Left colon (tissue), 2 donors: ENCODE results near the gene TFF3. TPM values are rescaled to one million over a fixed set of nuclear protein-coding genes. Genes with fewer than 3 reads are reported as not detected.

Experiments
- ATAC-seq: fragments of 200-7000 bp; cut with Tn5 transposase; one replicate; pipeline ENCODE4 v1.9.1; 2020; ENCODE audit warnings: mild to moderate bottlenecking, moderate library complexity
- DNase-seq, 2 donors: peaks; one replicate each; pipeline ENCODE4 v3.0.0-alpha.2; 2020
- intact Hi-C, 2 donors: fragments of 100-400 bp; cut with DNase I in 1 of 2; cut with micrococcal nuclease in 1 of 2; formaldehyde crosslinking; loops; one replicate each; pipeline versions ENCODE4 v1.11.2 to v1.14.0; 2022; cut with DNase I, micrococcal nuclease
- total RNA-seq, 2 donors: library from RNA; stranded (reverse); fragmentation: NEBNext Ultra II Directional; extraction: Animal tissue kit (Norgen Biotek cat#: 25700); gene quantifications; one replicate each; pipeline ENCODE4 v1.2.1, GENCODE V29; 2021
- donor health status: DM: no; HTN: no; CAD: no.
- donor health status: DM: yes; HTN: yes; CAD: no.

The TFF3 gene
- total RNA-seq, 2 donors from 2014 or later: 3,156 to 4,796 TPM

DNA sequence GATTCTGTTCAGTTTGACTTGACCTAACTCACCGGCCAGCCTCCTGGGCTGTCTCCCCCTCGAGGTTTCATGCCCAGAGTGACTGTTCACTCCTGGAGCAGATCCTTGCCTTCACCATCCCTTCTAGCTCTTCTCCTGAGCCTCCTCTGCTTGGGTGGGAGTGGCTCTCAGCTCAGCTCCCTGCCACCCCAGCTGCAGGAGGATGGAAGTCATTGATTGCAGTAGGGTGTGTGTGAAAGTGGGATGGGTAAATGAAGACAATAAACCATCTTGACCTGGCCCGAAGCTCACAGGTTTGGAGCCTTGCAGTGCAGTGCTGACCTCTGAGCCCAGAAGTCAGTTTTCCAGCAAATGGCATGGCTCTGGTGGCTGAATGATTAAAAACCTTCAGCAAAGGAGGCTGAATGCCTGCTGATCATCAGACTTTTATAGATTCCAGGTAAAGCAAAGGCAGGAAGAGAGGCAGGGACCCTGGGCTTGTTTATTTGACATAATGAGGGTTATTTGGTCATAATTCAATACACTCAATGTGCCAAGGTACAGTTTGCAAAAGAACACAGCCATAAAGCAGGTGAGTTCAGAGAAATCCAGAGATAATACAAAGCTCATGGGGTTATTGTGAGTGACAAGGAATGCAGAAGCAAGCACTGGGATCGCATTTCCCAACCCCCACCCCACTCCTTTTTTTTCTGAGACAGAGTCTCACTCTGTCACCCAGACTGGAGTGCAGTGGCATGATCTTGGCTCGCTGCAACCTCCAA, 17.5 kb upstream of the TFF3 start:
- ATAC-seq (peak; percentile 79), DNase-seq (peak; percentile 45 to 63)
- intact Hi-C loops: no loop called here

DNA sequence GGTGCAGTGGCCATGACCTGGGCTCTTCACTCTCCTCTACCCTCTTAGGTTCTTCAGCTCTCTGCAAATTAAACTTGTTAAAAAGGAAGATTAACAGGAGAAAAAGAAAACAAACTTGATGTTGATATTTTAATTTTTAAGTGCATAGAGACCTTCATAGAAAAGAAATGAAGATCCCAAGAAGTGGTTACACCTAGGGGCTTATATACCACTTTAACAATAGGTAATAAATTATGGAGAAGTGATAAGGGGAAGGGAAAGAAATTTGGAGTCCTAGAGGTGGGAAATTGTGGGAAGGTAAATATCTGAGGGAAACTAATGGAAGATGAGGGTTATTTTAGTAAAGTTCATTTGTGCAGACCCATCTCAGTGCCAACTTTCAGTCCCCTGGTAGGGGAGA, 16.5 kb upstream of the TFF3 start:
- intact Hi-C loops: no loop called here
- ATAC-seq (no peak), DNase-seq (no peak)

DNA sequence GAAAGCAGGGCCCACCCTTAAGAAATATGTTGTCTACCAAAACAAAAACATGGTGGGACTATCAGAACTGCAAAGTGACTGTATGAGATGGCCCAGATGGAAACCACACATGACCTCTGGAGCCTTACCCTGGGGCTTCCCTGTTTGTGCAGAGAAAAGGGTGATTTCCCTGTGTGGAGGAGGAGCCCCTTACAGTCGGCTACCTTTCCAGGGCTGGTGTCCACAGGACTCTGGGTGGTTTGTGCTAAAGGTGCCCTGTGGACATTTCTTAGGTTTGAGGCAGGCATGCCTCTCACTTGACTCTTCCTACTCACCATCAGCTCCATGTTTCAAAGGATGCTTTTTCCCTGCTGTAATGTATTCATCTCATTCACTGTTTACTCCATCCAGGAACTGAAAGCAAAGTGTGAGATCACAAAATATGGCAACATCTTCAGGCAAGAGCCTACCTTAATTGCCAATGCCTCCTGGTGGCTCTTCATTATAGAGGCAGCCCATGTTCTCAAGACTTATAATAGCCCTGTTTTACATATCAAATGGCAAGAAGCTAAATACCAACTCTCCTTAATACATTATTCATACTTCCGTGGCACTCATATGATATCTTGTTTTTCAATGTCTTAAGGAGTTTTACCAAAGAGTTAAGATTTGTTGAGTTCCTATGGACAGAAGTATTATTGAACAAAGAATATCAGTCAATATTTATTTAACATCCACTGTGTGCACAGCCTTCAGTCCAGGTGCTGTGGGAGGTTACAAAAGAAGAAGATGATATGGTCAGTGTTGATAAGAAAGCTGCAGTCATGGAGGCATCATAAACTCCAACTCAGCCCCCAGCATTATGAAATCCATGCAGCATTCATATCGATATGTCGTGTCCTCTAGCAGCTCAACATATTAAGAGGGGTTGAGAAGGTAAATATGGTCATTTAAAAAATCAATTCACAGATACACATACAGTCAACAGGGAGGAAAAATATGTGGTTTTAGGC, 15.5 kb upstream of the TFF3 start:
- intact Hi-C loops: no loop called here
- ATAC-seq (peak; percentile 31), DNase-seq (peak in 1 of 2 donors; percentile 19)

DNA sequence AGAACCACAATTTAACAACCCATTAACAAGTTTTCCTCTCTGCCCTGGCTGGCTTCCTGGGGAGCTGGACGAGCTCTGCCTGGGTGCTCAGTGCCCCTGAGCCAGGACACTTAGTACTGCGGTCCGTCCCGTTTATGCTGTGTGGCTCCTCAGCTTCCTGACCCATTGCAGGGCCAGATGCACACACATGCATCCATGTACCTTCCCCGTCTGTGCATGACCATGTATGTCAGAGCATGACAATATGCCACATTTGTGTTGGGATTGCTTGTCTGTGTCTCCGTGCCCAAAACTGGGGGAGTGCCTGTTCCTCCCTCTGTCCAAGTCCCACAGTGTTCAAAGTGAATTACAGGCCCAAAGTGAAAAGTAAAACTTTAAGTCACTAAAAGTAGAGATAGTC, 9.7 kb upstream of the TFF3 start:
- ATAC-seq (no peak), DNase-seq (no peak)
- intact Hi-C loops: no loop called here

DNA sequence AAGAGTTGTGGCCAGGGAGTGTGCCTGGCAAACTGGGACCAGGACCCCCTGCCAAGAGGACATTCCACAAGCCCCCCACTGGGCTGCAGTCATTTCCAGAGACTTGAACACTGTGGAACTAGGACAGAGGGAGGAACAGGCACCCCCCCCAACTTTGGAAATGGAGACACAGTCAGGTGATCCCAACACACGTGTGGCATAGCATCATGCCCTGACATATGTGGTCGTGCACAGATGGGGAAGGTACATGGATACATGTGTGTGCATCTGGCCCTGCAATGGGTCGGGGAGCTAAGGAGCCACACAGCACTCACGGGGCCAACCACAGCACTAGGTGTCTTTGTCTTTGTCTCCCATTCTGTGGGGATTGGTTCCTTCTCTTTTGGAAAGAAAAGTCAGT, 6.6 kb upstream of the TFF3 start:
- intact Hi-C loops: no loop called here
- DNase-seq (no peak), ATAC-seq (no peak)

DNA sequence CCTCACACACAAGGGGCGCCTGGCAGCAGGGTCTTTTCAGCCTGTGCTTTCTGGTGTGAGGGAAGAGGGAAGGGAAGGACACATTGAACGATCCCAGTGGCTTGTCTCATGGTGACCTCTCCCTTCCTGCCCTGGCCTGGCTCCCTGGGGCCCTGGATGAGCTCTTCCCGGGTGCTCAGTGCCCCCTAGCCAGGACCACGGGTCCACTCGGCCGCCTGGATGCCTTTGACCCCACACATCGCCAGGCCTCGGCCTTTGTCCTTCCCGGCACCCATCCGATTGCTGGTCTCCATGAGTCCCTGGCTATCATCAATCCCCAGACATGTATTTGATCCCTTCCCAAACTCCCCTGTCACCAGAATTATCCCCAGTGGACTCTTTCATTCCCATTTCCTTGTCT, 6.0 kb upstream of the TFF3 start:
- intact Hi-C loops: no loop called here
- DNase-seq: no peak
- ATAC-seq: no peak

DNA sequence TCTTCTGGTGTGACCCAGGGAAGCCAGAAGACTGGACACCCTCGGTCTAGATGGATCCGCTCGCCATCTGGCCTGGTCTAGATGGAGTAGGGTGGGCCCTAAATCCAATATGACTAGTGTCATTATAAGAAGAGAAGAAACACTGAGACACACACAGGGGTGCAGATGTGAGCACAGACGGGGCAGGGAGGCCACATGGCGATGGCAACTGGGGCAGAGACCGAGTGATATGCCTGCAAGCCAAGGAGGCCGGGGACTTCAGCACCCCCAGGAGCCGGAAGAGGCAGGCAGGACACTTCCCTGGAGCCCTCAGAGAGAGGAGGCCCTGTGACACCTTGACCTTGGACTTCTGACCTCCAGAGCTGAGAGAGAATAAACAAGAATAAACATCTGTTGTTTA, 5.6 kb upstream of the TFF3 start:
- intact Hi-C loops: no loop called here
- DNase-seq (peak in 1 of 2 donors; percentile 25), ATAC-seq (no peak)

DNA sequence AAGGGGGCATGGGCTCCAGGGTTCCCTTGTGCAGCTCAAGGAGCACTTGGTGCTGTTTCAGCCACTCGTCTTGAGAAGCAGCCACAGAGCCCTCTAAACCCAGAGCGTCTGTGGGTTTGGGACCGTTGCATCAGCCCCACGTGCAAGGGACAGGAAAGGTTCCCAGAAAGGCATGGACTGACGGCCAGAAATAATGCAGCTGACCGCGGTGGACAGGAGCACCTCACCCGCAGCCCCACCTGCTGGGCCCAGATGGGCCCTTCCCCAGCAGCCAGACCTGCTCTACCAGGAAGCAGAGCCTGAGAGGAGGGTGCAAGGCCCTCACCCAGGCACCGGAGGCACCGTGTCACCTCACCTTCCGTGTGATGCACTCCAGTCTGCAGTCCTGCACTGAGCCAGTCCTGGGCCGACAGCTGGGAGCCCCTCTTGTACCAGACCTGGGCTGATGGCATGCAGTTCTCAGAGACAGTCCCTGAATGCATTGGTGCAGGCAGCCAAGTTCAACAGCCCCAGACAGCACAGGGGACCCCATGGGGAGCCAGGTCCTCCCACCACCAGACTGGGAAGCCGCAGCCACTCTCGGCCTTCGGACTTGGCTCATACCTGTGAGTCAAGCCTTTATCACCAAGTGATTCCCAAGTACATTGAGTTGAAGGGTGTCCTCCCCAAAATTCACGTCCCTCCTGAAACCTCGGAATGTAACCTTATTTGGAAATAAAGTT, 4.8 kb upstream of the TFF3 start:
- ATAC-seq (peak; percentile 32), DNase-seq (peak; percentile 62 to 65)
- intact Hi-C loops: no loop called here

DNA sequence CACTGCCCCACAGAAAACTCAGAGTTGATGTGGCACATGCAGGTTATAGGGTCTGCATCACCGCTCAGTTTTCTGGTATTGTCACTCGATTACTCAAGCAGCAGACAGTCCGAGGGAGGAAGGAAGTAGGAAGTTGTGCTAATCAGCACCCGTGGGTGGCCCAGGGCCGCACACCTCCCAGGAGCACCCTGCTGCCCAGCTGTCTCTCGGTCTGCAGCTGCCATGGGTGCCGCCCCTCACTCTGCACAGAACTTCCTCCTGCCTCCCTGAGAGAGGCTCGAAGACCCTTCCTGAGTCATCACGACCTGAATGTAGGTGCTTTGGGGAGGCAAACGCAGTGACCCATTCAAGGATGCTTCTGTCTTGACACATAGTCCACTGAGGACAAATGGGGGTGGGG, 4.2 kb upstream of the TFF3 start:
- DNase-seq: peak; percentile 52 to 57
- intact Hi-C loops: no loop called here

DNA sequence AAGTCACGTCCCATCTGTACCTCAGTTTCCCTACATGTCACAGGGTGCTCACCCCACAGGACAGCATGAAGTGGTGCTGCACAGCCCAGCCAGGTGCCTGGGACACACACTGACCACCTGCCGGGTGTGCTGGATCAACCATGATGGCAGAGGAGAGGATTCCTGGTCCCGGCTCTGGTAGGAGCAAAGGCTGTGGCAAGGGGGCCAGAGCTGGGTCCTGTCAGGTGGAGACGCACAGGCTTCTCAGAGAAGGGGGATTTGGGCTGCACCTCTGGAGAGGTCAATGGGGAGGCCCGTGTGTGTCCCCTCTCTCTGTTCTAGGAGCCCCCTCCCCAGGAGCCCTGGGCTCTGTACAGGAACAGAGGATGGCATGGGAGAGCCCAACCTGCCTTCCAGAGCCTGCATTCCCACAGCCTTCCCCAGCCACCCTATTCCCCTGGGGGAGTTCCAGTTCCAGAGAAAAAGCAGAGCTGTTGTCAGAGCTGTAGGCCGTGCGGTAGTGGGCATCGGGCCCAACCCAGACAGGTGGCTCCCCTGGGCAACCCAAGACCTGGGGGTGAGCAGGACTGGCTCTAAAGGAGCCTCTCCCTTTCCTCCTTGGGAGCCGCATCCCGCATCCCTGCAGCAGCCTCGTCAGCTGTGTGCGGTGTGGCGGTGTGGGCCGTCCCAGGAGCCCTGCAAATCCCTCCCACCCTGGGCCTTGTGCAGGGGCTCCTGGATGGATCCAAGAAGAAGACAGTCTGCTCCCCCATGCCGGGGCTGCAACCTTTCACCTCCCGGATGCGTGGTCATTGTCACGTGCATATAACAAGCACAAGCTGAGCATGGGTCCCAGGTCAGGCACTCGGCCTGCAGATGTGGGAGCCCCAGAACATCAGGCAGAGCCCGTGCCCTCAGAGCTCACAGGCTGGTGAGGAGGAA, 2.9 kb upstream of the TFF3 start:
- intact Hi-C loops: no loop called here
- ATAC-seq (no peak), DNase-seq (no peak)

More for the DNA sequence above, 4.2 kb upstream of the TFF3 start:
- ATAC-seq: no peak

DNA sequence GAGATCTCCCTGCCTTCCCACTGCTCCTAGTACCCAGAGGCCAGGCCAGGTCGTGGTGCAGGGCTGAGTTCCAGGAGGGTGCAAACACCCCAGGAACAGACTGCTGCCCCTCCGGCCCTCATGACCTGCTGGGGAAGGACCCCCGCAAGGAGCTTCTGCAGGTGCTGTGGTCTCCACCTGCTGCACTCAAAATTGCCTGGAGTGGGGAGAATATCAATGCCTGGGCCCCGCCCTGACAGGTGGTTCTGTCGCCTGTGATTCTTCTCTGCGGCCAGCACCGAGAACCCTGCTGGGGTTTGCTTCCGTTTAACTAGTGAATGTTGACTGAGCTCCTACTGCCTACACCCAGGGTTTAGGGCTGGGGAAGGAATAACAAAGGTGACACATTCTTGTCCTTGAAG, 2.1 kb upstream of the TFF3 start:
- intact Hi-C loops: no loop called here
- DNase-seq (peak; percentile 76 to 78), ATAC-seq (peak; percentile 59)

DNA sequence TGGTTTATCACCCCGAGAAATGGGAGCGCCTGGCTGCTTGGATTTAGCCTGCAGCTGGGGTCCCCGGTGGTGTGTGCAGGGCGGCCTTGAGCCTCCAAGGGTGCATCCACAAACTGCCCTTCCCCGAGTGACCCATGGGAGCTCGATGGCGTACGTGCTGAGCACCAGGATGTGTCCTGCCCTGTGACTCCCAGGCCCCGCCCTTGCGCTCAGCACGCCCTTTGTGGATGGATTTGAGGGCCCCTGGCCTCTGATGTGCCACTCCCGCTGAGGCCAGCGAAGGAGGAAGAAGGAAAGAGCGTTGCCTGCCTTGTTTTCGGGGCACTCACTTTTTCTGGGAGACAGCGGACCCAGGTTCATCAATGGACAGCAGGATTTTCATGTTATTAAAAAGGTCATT, 1.7 kb upstream of the TFF3 start:
- intact Hi-C loops: no loop called here

DNA sequence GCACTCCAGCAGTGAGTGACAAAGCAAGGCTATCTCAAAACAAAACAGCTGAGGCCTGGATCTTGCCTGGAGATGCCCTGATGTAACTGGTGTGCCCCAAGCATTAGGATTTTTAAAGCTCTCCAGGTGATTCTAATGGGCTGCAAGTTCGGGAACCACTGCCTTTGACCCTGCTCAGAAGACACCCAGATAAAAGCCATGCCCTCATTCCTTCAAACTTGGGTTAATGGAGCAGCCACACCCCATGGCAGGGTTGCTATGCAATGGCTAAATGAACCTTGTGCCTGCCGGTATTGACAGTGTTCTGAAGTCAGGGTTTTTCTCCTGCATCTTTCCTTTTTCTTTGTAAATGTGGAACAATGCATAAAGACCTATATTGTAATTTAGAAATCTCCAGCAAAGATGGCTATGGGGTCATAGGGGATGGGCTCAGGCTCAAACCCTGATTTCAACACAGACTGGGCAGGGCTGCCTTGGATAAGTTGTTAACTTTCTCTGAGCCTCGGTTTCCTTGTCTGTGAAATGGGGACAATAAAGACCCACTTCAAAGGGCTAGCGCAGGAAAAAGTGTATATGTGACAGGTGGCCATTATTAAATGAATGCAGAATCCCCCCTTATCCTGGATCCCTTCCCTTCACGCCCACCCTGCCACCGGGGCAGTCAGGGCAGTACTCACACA, 453 bp downstream of the TFF3 start:
- intact Hi-C loops: no loop called here
- ATAC-seq (peak; percentile 22), DNase-seq (peak in 1 of 2 donors; percentile 53)

More for the DNA sequence above, 1.7 kb upstream of the TFF3 start:
- DNase-seq (peak; percentile 89 to 93), ATAC-seq (peak; percentile 73)

DNA sequence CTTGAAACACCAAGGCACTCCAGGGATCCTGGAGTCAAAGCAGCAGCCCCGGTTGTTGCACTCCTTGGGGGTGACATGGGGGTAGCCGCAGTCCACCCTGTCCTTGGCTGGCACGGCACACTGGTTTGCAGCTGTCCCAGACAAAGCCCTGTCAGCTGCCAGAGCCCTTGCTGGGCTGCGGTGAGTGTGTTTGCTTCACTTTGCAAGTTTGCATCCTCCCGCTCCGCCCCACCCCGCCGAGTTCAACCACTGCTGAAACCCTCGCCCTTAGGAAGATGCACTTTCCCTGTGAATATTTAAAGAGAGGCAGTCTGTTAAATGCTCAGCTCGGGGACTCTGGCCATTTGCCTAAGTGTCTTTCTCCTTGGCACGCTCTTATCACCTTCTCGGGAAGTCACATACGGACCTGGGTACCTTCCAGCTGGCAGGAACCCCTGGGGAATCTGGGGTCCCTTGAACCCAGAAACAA, 1.7 kb downstream of the TFF3 start:
- DNase-seq (peak; percentile 75 to 78), ATAC-seq (peak; percentile 17)
- intact Hi-C loops: no loop called here

DNA sequence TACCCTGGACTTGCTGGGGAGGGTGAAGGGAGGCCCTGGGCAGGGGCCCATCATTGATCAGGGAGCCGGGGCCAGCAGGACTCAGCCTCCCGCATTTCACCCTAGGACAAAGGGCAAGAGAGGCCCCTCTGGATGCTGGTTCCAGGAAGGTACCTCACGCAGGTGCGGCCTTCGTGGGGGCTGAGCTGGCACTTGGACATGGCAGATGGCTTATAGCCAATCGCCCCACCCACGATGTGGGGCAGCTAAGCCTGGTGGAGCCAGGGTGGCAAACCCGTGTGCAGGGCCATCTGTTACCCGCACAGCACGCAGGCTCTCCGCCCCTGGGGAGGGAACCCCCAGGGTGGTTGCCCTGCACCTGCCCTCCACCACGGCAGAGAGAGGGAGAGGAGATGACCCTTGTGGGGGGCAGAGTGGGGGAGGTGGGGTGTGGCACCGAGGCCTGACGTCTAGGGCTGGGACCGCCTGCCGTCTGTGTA, 2.5 kb downstream of the TFF3 start:
- intact Hi-C loops: no loop called here
- ATAC-seq (peak; percentile 2), DNase-seq (peak in 1 of 2 donors; percentile 50)

DNA sequence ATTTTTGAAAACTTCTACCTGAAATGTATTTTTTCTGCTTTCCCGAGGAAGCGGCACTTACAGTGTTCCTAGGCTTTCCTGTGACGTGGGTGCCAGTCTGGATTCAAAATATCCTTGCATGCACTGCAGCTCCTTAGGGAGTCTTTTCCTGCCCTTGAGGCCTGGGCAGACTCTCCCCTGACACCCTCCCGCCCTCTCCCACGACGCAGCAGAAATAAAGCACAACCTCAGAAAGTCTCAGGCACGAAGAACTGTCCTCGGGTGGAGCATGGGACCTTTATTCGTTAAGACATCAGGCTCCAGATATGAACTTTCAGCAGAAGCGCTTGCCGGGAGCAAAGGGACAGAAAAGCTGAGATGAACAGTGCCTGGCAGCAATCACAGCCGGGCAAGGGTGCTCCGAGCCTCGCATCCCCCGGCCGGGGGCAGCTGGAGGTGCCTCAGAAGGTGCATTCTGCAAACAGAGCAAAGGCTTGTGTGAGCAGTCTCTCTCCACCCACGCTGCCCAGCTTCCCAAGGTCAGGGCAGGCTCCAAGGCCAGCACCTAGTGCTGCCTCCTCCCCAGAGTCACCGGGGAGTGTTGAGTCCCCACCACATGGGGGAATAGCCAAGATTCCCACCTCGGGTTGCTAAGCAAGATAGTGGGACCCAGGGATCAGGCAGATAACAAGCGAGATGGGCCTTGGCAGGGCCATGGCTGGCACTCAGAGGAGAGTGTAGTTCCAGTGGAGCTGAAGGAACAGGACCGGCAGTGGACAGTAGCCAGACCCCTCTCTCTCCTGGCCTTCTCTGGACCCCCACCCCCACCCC, 3.2 kb downstream of the TFF3 start:
- DNase-seq: peak in 1 of 2 donors; percentile 35
- ATAC-seq: no peak
- intact Hi-C loops: no loop called here

DNA sequence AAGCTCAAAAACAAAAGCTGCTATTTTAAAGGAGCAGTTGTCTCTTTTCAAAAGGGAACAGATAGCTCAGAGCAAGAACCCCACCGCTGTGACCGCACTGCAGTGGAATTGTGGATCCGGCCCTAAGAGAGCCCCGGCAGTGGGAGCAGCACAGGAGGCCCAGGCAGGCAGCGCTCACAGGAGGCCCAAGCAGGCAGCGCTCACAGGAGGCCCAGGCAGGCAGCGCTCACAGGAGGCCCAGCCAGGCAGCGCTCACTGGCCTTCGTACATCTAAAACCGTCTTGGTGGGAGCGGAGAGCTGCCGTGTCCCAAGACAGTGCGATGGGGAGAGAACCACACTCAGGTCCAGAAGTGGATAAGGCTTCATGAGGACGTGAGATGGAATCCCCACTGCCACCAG, 4.0 kb downstream of the TFF3 start:
- intact Hi-C loops: no loop called here
- ATAC-seq (no peak), DNase-seq (peak in 1 of 2 donors; percentile 15)
